GM06990 (cell line): ENCODE data around the gene GSK3B.

Experiments
- DNase-seq: peaks from one replicate; pipeline ENCODE4 v3.0.0-alpha.2; 2011; ENCODE audit not compliant: insufficient read length; ENCODE audit errors: extremely low read depth
- H3K27me3 ChIP-seq: replicated peaks from 2 replicates; pipeline ENCODE4 v1.6.0; 2011; ENCODE audit warnings: low read length; ENCODE audit not compliant: control insufficient read depth, insufficient read depth
- H3K36me3 ChIP-seq: 2 replicates; pipeline ENCODE4 v1.5.1; 2011; ENCODE audit warnings: low read length; ENCODE audit not compliant: control insufficient read depth, insufficient read depth
- H3K4me3 ChIP-seq: replicated peaks from 2 replicates; pipeline ENCODE4 v1.5.1; 2011; ENCODE audit warnings: low read depth, mild to moderate bottlenecking, control low read depth, low read length
- CTCF ChIP-seq: IDR thresholded peaks from 2 replicates; pipeline ENCODE4 v1.5.1; 2011; ENCODE audit warnings: low read length, control low read depth, mild to moderate bottlenecking, inconsistent platforms; ENCODE audit not compliant: insufficient read depth, poor library complexity, severe bottlenecking

Gene GSK3B

GRCh38 chr3:119776304-119776703, 317.9 kb downstream of the GSK3B start:
- TF ChIP-seq CTCF, result no peak
- Histone ChIP-seq H3K36me3 (no peaks in the 10 kb centered on the region), H3K27me3 (no peaks in the 10 kb centered on the region), H3K4me3 (no peak overlapping the region)
- no peak for DNase-seq

GRCh38 chr3:119774444-119774843, 319.8 kb downstream of the GSK3B start:
- no peak for TF ChIP-seq CTCF
- Histone ChIP-seq H3K27me3 (no peaks in the 10 kb centered on the region), H3K36me3 (no peaks in the 10 kb centered on the region), H3K4me3 (no peak overlapping the region)
- DNase-seq, result no peak
